ENCODE measurements around the gene RGS10. TPM values are rescaled to one million over a fixed set of nuclear protein-coding genes. Genes with fewer than 3 reads are reported as not detected.
"Not testable (repeated sequence)": the region's sequence is repeated elsewhere in the genome, so short reads cannot be mapped to it uniquely, and the experiment has no call there.

RGS10 gene, protein sequence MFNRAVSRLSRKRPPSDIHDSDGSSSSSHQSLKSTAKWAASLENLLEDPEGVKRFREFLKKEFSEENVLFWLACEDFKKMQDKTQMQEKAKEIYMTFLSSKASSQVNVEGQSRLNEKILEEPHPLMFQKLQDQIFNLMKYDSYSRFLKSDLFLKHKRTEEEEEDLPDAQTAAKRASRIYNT
- 26.5 and 80.2 TPM in 2 replicates for total RNA-seq

DNA sequence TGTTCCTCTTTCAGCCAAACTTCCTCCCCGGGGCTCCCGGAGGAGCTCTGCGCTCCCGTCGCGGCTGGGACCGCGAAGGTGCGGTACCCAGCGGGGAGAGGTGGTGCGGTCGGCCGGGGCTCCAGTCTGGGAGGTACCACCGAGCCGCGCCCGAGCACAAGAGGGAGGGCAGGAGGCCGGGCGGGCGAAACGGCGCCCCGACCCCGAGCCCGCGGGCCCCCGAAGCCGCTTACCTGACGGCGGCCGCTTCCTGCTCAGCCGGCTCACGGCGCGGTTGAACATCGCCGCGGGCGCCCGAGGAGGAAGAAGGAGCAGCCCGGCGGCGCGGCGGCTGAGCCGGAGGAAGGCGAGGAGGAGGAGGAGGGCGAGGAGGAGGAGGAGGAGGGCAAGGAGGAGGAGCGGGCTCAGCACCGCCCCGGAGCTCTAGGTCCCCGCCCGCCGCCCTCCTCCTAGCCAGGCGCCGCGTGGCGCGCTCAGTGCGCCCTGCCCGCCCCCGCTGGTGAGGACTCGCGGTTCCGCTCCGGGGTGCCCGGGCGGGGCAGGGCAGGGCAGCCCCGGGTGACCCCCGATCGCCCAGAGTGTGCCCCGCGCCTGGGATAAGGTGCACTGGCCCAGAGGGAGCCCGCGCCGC is at the start of gene RGS10:
TSS of gene RGS10 (minus strand) at position 363 of the 631 bp plus-strand sequence. CDS start at position 282, 81 bp downstream.
- peak; percentile 13 for DNase-seq (ENCODE audit: low read depth)

DNA sequence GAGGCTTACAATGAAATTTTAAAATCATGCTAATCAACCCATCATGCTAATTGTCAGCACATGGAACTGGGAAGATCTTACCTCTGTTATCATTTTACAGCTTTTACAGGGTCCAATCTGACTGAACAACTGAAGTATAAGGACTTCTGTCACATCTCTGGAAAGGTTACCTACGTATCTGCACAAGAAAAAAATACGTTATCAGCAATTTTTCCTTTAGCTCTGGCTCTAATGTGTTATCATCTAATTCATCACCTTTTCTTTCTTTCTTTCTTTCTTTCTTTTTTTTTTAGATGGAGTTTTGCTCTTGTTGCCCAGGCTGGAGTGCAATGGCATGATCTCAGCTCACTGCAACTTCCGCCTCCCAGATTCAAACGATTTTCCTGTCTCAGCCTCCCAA is 45.6 kb upstream of the RGS10 start:
- DNase-seq (ENCODE audit: low read depth), result no peak

DNA sequence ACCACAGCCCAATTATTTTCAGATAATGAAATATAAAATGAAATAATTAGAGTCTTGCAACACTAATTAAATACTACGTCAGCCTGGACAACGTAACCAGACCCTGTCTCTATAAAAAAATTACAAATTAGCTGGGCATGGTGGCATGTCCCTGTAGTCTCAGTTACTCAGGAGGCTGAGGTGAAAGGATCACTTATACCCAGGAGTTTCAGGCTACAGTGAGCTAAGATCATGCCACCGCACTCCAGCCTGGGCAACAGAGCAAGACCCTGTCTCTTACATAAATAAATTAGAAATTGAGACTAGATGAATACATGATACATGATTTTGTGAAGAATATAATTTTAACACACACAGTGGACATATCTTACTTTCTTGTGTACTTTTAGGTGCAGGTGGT is 35.8 kb upstream of the RGS10 start:
- no peak for DNase-seq (ENCODE audit: low read depth)

DNA sequence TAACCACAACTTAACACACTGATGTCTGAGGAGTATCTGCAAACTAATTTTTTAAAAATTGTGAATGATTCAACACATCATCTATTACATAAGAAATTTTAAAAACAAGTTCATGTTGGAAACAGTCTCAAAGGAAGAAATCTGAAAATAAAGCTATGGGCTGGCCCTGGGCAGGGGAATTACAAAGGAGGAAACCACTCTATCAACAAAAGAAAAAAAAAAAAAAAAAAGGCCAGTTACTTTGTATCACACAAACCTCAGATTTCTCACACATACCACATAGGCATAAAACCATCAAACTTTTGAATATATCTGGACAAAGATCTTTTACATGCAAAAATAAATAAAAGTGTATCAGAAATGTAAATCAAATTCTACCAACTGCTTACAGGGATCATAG is 33.5 kb upstream of the RGS10 start:
- DNase-seq (ENCODE audit: low read depth), result no peak

DNA sequence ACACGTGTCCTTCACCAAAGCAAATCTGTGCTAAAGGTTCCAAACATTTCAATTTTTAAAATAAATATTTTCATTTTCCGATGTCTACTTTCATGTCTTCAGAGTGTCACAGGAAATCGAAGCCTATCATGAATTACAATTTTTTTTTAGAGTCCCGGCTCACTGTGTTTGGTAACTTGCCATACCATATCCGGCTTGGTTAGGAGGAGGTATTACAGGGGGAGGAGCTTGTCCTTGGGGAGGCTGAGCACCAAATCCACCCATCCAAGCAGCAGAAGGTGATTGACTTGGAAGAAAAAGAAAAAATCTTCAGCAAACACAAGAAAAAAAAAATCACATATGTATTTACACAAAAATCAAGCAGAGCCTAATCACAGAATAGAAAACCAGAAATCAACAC is 33.0 kb upstream of the RGS10 start:
- no peak for DNase-seq (ENCODE audit: low read depth)

DNA sequence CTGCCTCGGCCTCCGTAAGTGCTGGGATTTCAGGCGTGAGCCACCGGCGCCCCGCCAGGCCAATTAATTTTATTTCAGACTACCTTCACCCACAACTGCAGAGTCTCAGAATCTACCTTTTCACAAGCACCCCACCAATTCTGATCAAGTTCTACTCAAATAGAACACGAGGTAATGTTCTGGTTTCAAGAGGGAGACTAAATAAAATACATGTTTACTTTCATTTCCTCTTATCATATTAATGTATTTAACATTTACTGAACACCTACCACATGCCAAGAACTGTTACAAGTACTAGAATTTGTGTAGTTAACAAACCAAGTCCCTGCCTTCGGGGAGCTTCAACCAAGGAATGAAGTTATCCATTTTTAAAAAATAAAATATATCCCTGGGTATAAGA is 25.5 kb upstream of the RGS10 start:
- DNase-seq (ENCODE audit: low read depth), result no peak

DNA sequence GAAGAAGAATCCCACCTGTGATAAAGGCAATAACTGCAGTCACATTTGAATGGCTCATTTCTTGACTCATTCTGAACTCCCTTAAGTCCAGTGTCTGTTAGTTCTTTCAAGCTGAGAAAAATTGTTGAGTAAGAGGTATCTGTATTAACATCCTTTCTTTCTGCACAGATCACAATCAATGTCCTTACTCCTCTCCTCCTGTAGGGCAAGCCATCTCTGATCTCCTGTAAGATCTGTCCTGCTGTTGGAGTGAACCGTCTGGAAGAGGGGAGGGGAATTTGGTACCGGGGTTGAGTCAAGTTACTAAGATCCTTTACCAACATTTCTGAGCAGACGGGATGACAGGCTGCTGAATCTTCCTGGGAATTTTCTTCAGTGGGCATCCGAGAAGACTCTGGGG is 19.6 kb upstream of the RGS10 start:
- DNase-seq (ENCODE audit: low read depth), result no peak

DNA sequence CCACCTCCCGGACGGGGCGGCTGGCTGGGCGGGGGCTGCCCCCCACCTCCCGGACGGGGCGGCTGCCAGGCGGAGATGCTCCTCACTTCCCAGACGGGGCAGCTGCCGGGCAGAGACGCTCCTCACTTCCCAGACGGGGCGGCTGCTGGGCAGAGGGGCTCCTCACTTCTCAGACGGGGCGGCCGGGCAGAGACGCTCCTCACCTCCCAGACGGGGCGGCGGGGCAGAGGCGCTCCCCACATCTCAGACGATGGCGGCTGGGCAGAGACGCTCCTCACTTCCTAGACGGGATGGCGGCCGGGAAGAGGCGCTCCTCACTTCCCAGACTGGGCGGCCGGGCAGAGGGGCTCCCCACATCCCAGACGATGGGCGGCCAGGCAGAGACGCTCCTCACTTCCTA is 17.0 kb upstream of the RGS10 start:
- not testable (repeated sequence) for DNase-seq (ENCODE audit: low read depth)

DNA sequence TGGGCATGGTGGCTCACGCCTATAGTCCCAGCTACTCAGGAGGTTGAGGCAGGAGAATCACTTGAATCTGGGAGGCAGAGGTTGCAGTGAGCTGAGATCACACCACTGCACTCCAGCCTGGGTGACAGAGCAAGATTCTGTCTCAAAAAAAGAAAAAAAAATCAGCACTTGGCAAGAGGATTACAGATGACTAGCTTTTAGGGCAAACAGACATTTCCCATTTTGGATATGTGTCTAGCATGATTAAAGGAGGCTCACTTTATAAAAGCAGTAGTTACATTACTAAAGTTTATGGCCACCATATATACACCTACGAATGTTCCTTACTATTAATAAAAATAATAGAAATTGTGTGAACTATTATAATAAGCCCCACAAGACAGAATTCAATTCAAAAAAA is 13.6 kb upstream of the RGS10 start:
- not testable (repeated sequence) for DNase-seq (ENCODE audit: low read depth)

DNA sequence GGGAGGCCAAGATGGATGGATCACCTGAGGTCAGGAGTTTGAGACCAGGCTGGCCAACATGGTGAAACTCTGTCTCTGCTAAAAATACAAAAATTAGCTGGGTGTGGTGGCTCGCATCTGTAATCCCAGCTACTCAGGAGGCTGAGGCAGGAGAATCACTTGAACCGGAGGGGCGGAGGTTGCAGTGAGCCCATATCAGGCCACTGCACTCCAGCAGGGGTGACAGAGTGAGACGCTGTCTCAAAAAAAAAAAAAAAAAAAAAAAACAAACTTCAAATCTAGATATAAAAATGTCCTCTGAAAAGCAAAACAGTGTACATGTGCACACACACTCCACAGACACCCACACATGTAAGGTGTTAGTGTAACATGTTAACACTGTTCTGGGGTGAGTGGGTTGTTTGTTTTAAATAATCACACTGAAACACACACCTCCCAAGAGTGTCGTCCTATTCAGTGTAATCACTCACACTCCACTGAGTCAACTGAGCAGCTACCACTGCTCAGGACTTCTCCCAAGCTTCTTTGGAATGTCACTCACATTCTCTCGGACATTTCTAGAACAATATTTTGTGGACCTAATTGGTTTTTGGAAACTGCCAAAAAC is 12.8 kb upstream of the RGS10 start:
- DNase-seq (ENCODE audit: low read depth), result no peak

DNA sequence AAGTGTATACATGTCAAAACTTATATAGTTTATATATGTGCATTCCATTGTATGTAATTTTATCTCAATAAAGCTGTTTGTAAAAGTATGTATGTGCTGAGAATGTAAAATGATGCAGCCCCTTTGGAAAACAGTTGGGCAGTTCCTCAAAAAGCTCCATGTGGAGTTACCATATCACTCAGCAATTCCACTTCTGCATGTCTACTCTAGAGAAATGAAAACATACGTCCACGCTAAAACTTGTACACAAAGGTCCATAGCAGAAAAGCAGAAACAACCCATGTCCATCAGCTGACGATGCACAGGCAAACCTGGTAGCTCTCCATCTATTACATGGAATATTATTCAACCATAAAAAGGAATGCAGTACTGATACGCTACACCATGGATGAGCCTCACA is 8.3 kb upstream of the RGS10 start:
- DNase-seq (ENCODE audit: low read depth), result no peak

DNA sequence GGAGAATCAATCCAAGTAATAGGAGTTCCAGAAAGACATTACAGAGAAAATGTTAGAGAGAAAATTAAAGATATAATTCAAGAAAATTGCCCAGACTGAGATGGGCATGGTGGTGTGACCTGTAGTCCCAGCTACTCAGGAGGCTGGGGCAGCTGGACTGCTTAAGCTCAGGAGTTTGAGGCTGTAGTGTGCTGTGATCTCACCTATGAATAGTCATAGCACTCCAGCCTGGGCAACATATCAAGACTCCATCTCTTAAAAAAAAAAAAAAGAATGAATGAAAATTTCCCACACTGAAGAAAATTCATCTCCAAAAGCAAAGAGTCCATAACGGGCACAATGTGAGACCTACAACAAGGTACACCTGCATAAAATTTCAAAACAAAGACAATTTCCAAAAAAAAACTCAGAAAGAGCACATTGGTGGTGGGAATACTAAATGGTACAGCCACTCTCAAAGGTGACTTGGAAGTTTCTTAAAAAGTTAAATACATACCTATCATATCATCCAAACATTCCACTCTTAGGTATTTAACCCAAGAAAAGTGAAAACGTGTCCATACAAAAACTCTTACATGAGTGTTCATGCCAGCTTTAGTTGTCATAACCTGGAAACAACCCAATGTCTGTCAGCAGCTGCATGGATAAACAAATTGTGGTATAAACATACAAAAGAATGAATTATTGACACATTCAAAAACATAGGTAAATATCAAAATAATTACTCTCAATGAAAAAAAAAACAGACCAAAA is 6.9 kb upstream of the RGS10 start:
- no peak for DNase-seq (ENCODE audit: low read depth)

DNA sequence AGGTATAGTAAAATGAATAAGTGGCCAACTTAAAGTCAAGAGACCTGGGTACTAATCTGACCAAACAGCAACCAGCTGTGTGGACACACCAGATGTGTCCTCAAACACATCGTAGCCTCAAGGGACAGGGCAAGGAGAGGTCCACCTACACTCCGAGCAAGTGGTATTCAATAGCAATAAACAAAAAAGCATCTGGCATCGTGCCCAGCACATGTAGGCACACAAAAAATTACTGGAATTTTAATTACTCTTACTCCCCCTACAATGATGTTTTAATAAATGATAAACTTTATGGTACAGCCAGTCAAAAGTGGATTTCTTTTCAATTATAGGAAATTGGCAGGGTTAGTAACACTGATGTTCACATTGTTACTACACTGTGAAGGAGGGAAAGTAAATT is 3.5 kb upstream of the RGS10 start:
- peak; percentile 36 for DNase-seq (ENCODE audit: low read depth)

DNA sequence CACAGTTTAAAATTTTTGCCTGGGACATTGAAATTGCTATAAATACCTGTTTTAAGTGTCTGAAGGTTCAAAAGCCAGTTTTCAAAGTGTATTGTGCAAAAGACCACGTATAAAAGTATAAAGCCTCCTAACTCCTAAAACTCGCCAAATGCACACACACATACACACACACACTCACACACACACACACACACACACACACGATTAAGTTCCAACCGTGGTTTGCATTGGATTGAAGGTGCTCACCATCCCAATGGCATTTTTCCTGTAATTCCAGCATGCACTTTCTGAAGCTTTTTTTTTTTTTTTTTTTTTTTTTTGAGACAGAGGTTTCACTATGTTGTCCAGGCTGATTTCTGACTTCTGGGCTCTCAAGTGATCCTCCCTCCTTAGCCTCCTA is 2.8 kb upstream of the RGS10 start:
- no peak for DNase-seq (ENCODE audit: low read depth)

DNA sequence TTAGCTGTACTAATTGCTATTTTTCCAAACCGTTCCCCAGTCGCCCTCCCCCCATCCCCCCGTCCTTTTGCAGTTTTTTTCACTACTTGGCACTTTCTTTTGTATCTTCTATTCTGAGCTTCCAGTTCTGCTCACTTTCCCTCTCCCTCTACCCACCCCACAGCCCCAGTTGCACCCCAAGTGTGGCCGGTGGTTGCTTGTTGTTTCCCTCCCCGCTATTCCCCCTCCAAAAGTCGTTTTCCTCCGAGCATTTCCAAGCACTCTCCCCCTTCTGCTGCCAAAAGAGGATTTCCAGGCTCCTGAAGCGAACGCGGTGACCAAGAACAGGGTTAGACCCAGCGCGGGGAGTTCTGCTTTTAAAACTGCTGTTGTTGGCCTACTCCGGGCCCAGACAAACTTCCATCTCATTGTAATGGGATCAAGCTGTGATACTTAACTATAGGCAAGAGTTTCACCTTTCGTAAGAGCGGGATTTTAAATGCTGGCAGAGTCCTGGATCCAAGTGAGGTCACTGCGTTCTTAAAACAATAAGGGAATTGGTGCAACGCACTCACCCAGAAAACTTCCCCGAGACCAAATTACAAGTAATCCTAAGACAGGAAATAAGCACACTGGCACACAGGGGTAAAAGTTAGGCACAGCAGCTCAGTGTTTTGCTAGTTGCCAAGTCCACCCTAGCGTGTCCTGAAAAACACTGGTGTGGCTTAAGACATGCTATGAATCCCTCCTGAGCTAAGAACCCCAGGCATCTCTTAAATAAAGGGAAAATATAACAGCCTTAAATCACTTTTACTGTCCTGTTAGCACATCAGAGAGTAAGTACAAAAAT is 1.5 kb upstream of the RGS10 start:
- DNase-seq (ENCODE audit: low read depth), result peak; percentile 83

DNA sequence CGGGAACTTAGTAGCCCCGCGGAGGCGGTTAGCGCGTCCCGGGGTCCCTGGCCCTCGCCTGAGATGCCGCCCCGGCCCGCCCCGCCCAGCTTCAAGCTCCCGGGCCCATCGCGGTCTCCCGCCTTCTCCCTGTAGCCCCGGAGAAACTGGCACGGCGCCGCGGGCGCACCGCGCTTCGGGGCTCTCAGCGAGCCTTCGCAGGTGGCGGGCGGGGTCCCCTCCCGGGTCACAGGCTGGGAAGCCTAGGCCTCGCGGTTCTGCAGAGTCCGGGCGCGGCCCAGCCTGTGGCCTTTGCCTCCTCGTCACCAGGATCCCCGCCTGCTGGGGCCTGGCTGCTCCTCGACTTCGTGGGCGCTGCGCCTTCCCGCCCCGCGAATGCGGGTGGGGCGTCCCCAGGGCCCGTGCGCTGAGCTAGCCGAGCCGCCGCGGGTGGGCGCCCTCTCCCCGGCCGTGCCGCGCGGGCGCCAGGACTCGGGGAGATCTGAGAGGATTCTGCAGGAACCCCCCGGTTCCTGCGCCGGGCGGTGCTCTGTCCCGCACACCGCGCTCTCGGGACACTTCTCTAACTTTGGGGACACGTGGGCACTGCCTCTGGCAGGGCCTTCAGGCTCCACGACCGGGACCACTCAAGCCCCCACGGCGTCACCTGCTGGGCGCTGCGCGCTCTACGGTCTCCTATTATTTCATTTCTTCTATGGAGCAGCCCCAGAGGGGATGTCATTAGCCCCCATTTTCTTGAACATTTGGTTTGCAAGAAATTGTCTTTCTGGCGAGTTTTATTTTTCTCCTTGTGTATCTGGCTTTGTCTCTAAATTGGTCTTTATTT is 682 bp upstream of the RGS10 start:
- DNase-seq (ENCODE audit: low read depth), result no peak

DNA sequence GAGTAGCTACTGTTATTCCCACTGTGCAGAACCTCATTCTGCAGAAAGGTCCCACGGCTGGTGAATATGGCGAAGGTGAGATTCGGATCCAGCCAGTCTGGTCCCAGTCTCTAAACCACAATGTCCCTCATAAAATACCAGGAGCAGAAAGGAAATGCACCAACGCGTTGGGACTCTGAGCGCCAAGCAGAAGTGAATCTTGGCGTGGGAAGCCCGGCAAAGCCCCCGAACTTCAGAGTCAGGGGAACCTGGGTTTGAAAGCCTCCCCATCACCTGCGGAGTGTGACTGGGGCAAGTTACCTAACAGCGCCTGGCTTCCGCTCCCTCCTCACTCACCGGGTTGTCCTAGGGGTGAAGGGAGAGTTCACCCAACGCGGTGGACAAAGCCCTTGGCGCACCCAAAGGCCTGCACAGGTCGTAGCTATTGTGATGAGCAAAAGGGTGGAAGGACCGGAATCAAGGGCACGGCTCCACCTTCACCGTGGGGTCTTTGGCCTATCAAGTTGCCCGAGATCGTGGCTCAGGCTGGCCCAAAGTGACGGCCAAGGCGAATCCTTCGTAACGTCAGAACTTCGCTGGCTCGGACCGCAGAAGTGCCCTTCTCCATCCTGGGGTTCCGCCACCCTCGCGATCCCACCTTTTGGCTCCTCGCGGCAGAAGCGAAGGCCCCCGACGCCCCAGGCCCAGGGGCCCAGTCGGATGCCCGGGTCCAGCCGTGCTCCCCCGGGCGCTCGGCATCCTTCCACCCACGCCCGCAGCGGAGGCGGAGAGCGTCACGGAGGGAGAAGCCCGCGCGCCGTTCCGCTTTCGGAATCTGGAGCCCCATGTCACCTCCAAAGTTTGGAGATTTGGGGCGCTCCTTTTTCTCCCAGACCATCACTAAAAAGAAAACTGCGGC is 811 bp downstream of the RGS10 start:
- no peak for DNase-seq (ENCODE audit: low read depth)

DNA sequence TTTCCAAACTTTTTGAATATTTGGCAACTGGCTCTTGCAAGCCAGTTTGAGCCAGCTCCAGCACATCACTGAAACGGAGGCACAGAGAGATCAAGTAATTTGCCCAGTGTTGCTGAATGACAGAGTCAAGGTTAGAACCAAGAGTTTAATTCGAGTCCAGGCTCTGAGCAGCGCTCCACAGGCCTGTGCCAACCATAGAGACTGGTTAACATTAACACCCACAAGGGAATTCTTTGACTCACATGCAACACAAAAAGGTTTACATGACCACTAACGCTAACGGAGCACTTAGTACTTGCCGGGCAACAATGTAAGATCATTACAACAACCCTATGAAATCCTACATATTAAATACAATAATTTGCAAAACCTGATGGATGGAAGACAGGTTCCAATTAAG is 1.5 kb downstream of the RGS10 start:
- DNase-seq (ENCODE audit: low read depth), result peak; percentile 71

DNA sequence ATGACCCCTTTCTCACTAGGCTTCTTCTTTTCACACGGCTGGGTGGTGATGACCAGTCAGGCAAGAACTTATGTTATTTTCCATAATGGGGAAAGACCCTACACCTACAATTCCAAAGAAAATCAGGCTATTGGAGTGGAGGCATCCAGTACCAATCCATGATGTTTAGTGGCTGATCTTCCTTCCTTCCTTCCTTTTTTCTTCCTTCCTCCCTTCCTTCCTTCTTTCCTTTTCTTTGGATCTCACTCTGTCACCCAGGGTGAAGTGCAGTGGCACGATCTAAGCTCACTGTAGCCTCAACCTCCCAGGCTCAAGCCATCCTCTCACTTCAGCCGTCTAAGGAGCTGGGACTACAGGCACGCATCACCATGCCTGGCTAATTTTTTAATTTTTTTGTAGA is 2.5 kb downstream of the RGS10 start:
- no peak for DNase-seq (ENCODE audit: low read depth)

DNA sequence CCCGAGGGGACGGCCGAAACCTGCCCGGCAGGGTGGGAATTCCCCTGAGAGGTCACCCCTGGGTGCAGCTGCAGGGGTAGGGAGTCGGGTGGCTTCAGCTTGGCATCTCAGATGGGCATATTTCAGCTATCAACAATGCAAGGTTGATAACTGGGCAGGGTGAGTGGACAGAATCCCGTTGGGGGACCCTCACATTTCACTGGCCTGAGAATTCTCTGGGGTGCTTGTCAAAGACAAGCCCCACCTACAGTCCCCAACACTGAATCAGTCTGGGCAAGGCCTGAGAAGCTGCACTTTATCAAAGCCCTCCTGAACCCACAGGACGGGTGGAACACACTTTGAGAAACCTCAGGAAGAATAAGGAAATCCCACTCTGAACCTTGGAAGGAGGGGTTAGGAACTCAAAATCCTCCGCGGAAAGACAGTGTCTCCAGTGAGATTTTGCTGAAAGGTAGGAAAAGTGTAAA is 3.1 kb downstream of the RGS10 start:
- DNase-seq (ENCODE audit: low read depth), result no peak
